K562 (cell line): ENCODE data around the gene COPS4. TPM values are rescaled to one million over a fixed set of nuclear protein-coding genes. Genes with fewer than 3 reads are reported as not detected.

Experiments used
- BMI1 ChIP-seq: fragments of 150-350 bp; IDR thresholded peaks from 2 replicates; pipeline ENCODE4 v1.6.1; 2014; ENCODE audit warnings: low read length
- CBX8 ChIP-seq: fragments of 200-600 bp; sonication (generic); IDR thresholded peaks from 2 replicates; pipeline ENCODE4 v1.6.1; 2012; ENCODE audit warnings: borderline replicate concordance, mixed run types, low read depth, mild to moderate bottlenecking, moderate library complexity, mixed read lengths, low read length, control low read depth, inconsistent platforms; ENCODE audit not compliant: poor library complexity, severe bottlenecking; ENCODE audit errors: extremely low read depth
- HDAC6 ChIP-seq: IDR thresholded peaks from 2 replicates; pipeline ENCODE4 v1.6.1; 2012; ENCODE audit warnings: low read depth, mild to moderate bottlenecking, control low read depth, inconsistent platforms, low read length, moderate library complexity
- HDGF ChIP-seq: fragments of 450-650 bp; IDR thresholded peaks from 2 replicates; pipeline ENCODE4 v1.6.1; 2016
- KLF13 ChIP-seq: fragments of 450-650 bp; IDR thresholded peaks from 2 replicates; pipeline ENCODE4 v1.6.1; 2016; ENCODE audit warnings: missing genetic modification characterization, low read depth, mild to moderate bottlenecking, missing compliant biosample characterization, moderate library complexity, borderline replicate concordance
- MYNN ChIP-seq, 2 experiments: sonication (generic); formaldehyde crosslinking in 1 of 2; IDR thresholded peaks; 2 replicates each; pipeline versions ENCODE4 v1.5.0 to v1.6.1; 2016 to 2020; ENCODE audit warnings: antibody characterized with exemption in 1 of 2, missing genetic modification reagents in 1 of 2
- RBM22 ChIP-seq: fragments of 200-400 bp; formaldehyde crosslinking; IDR thresholded peaks from 2 replicates; pipeline ENCODE4 v1.6.1; 2018; ENCODE audit warnings: low read length, low read depth; ENCODE audit not compliant: poor library complexity, severe bottlenecking
- SAP30 ChIP-seq: fragments of 200-600 bp; sonication (generic); IDR thresholded peaks from 2 replicates; pipeline ENCODE4 v1.6.1; 2012; ENCODE audit warnings: borderline replicate concordance, low read depth, mild to moderate bottlenecking, moderate library complexity, low read length, control low read depth, inconsistent platforms; ENCODE audit not compliant: insufficient read depth, poor library complexity, severe bottlenecking
- ZNF274 ChIP-seq: IDR thresholded peaks from 2 replicates; pipeline ENCODE4 v1.6.1; 2011; ENCODE audit warnings: low read depth, mild to moderate bottlenecking, low read length, moderate library complexity, borderline replicate concordance
- ZNF445 ChIP-seq: fragments of 250-450 bp; sonication (Bioruptor Pico); IDR thresholded peaks from 2 replicates; pipeline ENCODE4 v1.4.0; 2020; ENCODE audit warnings: low read depth, mild to moderate bottlenecking, moderate library complexity
- ZNF561 ChIP-seq: fragments of 450-650 bp; formaldehyde crosslinking; conservative IDR thresholded peaks from 2 replicates; pipeline ENCODE4 v1.4.0; 2020; ENCODE audit warnings: mild to moderate bottlenecking, moderate library complexity
- polyA plus RNA-seq, 8 experiments: library from polyadenylated mRNA; depleted of rRNA in 4 of 8; stranded (reverse) in 5 of 8; unstranded in 3 of 8; fragments of >200 nt; fragmentation: Nextera tagmentation in 2 of 8; fragmentation: Illumina TruSeq in 1 of 8; extraction: Ambion mirVana in 2 of 8; extraction: Trizol in 1 of 8; gene quantifications; 2 replicates each; pipeline versions ENCODE4 v1.2.1 to v1.2.3, GENCODE V29; 2011 to 2014; ENCODE audit warnings: inconsistent platforms in 1 of 8, missing spikeins in 1 of 8
- total RNA-seq, 7 experiments: library from RNA; depleted of rRNA in 6 of 7; stranded (reverse); fragments of >200 nt in 6 of 7; fragmentation: Illumina TruSeq in 2 of 7; extraction: Trizol in 2 of 7; gene quantifications; 2 replicates each; pipeline versions ENCODE4 v1.2.1 to v1.2.3, GENCODE V29; 2011 to 2021; ENCODE audit warnings: low replicate concordance in 1 of 7
- TF ChIP-seq, protein P1 (sequence below): IDR thresholded peaks from 2 replicates; pipeline ENCODE4 v1.6.1; 2011; ENCODE audit not compliant: insufficient read length; ENCODE audit errors: extremely low read depth
- TF ChIP-seq, protein P2 (sequence below): fragments of 200-800 bp; sonication (Bioruptor generic); IDR thresholded peaks from 2 replicates; pipeline ENCODE4 v1.6.1; 2016; ENCODE audit warnings: missing genetic modification characterization, missing compliant biosample characterization
- TF ChIP-seq, protein P3 (sequence below): IDR thresholded peaks from 2 replicates; pipeline ENCODE4 v1.6.1; 2012; ENCODE audit warnings: low read depth, low read length, improper control_type of control experiment, borderline replicate concordance
- TF ChIP-seq, protein P4 (sequence below): fragments of 450-650 bp; conservative IDR thresholded peaks from 2 replicates; pipeline ENCODE4 v1.6.1; 2016; ENCODE audit warnings: missing genetic modification characterization, low read depth, mild to moderate bottlenecking, missing compliant biosample characterization, moderate library complexity

COPS4 gene
- total and polyA plus RNA-seq, 9 of the 15 experiments (the other 6 are each of a cell fraction or from before 2014, with no cell fraction given), result 44.7 to 180 (median 70.9) TPM

DNA sequence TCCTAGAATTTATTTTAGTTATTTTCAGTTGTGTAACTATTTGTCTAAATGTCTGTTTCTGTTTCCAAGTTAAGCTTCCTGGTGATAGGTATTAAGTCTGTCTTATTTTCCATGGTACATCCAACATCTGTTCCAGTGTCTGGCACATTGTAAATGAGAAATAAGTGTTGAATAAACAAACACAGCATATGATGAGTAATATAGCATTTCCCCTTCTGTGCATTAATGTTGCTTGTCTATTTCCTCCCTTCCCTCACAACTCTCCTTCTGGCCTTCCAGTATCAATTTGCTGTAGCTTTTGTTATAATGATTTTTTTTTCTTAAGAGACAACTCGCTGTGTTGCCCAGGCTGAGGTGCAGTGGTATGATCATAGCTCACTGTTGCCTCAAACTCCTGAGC lies 36.1 kb downstream of the COPS4 start (continued):
- TF ChIP-seq, protein P1, sequence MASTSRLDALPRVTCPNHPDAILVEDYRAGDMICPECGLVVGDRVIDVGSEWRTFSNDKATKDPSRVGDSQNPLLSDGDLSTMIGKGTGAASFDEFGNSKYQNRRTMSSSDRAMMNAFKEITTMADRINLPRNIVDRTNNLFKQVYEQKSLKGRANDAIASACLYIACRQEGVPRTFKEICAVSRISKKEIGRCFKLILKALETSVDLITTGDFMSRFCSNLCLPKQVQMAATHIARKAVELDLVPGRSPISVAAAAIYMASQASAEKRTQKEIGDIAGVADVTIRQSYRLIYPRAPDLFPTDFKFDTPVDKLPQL, result no peak
- TF ChIP-seq BMI1 (no peak), ZNF274 (no peak), HDGF (no peak), ZNF445 (CRISPR knock-in tag) (no peak), MYNN (IDR thresholded peaks at IDR 0.05) (no peak), MYNN (CRISPR knock-in tag; IDR thresholded peaks at IDR 0.05) (no peak), HDAC6 (no peak), KLF13 (tag) (no peak), ZNF561 (CRISPR knock-in tag) (no peak), RBM22 (no peak), CBX8 (no peak), SAP30 (no peak)
- TF ChIP-seq, protein P2, sequence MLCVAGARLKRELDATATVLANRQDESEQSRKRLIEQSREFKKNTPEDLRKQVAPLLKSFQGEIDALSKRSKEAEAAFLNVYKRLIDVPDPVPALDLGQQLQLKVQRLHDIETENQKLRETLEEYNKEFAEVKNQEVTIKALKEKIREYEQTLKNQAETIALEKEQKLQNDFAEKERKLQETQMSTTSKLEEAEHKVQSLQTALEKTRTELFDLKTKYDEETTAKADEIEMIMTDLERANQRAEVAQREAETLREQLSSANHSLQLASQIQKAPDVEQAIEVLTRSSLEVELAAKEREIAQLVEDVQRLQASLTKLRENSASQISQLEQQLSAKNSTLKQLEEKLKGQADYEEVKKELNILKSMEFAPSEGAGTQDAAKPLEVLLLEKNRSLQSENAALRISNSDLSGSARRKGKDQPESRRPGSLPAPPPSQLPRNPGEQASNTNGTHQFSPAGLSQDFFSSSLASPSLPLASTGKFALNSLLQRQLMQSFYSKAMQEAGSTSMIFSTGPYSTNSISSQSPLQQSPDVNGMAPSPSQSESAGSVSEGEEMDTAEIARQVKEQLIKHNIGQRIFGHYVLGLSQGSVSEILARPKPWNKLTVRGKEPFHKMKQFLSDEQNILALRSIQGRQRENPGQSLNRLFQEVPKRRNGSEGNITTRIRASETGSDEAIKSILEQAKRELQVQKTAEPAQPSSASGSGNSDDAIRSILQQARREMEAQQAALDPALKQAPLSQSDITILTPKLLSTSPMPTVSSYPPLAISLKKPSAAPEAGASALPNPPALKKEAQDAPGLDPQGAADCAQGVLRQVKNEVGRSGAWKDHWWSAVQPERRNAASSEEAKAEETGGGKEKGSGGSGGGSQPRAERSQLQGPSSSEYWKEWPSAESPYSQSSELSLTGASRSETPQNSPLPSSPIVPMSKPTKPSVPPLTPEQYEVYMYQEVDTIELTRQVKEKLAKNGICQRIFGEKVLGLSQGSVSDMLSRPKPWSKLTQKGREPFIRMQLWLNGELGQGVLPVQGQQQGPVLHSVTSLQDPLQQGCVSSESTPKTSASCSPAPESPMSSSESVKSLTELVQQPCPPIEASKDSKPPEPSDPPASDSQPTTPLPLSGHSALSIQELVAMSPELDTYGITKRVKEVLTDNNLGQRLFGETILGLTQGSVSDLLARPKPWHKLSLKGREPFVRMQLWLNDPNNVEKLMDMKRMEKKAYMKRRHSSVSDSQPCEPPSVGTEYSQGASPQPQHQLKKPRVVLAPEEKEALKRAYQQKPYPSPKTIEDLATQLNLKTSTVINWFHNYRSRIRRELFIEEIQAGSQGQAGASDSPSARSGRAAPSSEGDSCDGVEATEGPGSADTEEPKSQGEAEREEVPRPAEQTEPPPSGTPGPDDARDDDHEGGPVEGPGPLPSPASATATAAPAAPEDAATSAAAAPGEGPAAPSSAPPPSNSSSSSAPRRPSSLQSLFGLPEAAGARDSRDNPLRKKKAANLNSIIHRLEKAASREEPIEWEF (CRISPR knock-in tag), result no peak
- TF ChIP-seq, protein P3, sequence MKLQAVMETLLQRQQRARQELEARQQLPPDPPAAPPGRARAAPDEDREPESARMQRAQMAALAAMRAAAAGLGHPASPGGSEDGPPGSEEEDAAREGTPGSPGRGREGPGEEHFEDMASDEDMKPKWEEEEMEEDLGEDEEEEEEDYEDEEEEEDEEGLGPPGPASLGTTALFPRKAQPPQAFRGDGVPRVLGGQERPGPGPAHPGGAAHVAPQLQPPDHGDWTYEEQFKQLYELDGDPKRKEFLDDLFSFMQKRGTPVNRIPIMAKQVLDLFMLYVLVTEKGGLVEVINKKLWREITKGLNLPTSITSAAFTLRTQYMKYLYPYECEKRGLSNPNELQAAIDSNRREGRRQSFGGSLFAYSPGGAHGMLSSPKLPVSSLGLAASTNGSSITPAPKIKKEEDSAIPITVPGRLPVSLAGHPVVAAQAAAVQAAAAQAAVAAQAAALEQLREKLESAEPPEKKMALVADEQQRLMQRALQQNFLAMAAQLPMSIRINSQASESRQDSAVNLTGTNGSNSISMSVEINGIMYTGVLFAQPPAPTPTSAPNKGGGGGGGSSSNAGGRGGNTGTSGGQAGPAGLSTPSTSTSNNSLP, result no peak
- TF ChIP-seq, protein P4, sequence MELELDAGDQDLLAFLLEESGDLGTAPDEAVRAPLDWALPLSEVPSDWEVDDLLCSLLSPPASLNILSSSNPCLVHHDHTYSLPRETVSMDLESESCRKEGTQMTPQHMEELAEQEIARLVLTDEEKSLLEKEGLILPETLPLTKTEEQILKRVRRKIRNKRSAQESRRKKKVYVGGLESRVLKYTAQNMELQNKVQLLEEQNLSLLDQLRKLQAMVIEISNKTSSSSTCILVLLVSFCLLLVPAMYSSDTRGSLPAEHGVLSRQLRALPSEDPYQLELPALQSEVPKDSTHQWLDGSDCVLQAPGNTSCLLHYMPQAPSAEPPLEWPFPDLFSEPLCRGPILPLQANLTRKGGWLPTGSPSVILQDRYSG (tag), result no peak
